K562 (cell line): ENCODE results near the gene ISYNA1. TPM values are rescaled to one million over a fixed set of nuclear protein-coding genes. Genes with fewer than 3 reads are reported as not detected.

Source experiments
- ARID1B ChIP-seq: fragments of 450-650 bp; IDR thresholded peaks from 2 replicates; pipeline ENCODE4 v1.6.1; 2016; ENCODE audit warnings: antibody characterized with exemption, mild to moderate bottlenecking, inconsistent platforms
- BCOR ChIP-seq: fragments of 450-650 bp; IDR thresholded peaks from 2 replicates; pipeline ENCODE4 v1.6.1; 2016
- CEBPG ChIP-seq, 3 experiments: fragments of 200-800 bp in 1 of 3; sonication (Bioruptor generic) in 1 of 3; sonication (generic) in 1 of 3; formaldehyde crosslinking in 1 of 3; IDR thresholded peaks in 2 of 3; conservative IDR thresholded peaks in 1 of 3; 2 replicates each; pipeline versions ENCODE4 v1.6.1 to v1.8.0; 2016 to 2022; ENCODE audit warnings: missing compliant biosample characterization in 2 of 3, missing genetic modification characterization in 2 of 3, mild to moderate bottlenecking in 1 of 3, missing genetic modification reagents in 1 of 3
- CHD7 ChIP-seq: fragments of 200-600 bp; sonication (generic); IDR thresholded peaks from one replicate; pipeline ENCODE4 v1.6.1; 2012; ENCODE audit warnings: mild to moderate bottlenecking, low read depth, low read length, inconsistent platforms
- ELF4 ChIP-seq: fragments of 450-650 bp; formaldehyde crosslinking; IDR thresholded peaks from 2 replicates; pipeline ENCODE4 v1.4.0; 2022; ENCODE audit warnings: missing genetic modification characterization
- FOXA3 ChIP-seq, 2 experiments: fragments of 450-650 bp in 1 of 2; sonication (generic) in 1 of 2; formaldehyde crosslinking; IDR thresholded peaks in 1 of 2; conservative IDR thresholded peaks in 1 of 2; 2 replicates each; pipeline versions ENCODE4 v1.4.0 to v1.8.0; 2020 to 2022; ENCODE audit warnings: mild to moderate bottlenecking in 2 of 2, missing genetic modification reagents in 1 of 2
- FOXP1 ChIP-seq: sonication (generic); formaldehyde crosslinking; IDR thresholded peaks from 2 replicates; pipeline ENCODE4 v1.8.0; 2022; ENCODE audit warnings: mild to moderate bottlenecking, missing genetic modification reagents
- FUS ChIP-seq: fragments of 200-400 bp; formaldehyde crosslinking; optimal IDR thresholded peaks from 2 replicates; pipeline ENCODE3; 2017; ENCODE audit warnings: low read depth, low read length
- GTF2F1 ChIP-seq: IDR thresholded peaks from 2 replicates; pipeline ENCODE4 v1.6.1; 2011; ENCODE audit warnings: low read depth, low read length, improper control_type of control experiment
- HDAC1 ChIP-seq, 2 experiments: fragments of 450-650 bp; IDR thresholded peaks; 2 replicates each; pipeline ENCODE4 v1.6.1; 2016 to 2017; ENCODE audit warnings: inconsistent platforms in 1 of 2, mild to moderate bottlenecking in 1 of 2, moderate library complexity in 1 of 2
- JUND ChIP-seq, 2 experiments: IDR thresholded peaks; 2 replicates in 1 of 2; 3 replicates in 1 of 2; pipeline ENCODE4 v1.6.1; 2011; ENCODE audit warnings: borderline replicate concordance in 2 of 2, low read depth in 2 of 2, low read length in 2 of 2, improper control_type of control experiment in 1 of 2, missing biosample characterization in 1 of 2, missing genetic modification characterization in 1 of 2, missing genetic modification reagents in 1 of 2
- KAT7 ChIP-seq: sonication (generic); formaldehyde crosslinking; IDR thresholded peaks from 2 replicates; pipeline ENCODE4 v1.8.0; 2022; ENCODE audit warnings: missing genetic modification reagents, mild to moderate bottlenecking, borderline replicate concordance
- KLF13 ChIP-seq: fragments of 450-650 bp; IDR thresholded peaks from 2 replicates; pipeline ENCODE4 v1.6.1; 2016; ENCODE audit warnings: missing genetic modification characterization, low read depth, mild to moderate bottlenecking, missing compliant biosample characterization, moderate library complexity, borderline replicate concordance
- PHB ChIP-seq: fragments of 250-450 bp; sonication (Bioruptor Pico); IDR thresholded peaks from 2 replicates; pipeline ENCODE4 v1.5.0; 2021
- TRIM28 ChIP-seq: fragments of 450-650 bp; IDR thresholded peaks from 2 replicates; pipeline ENCODE4 v1.6.1; 2017
- ZNF134 ChIP-seq: fragments of 250-450 bp; sonication (Bioruptor Pico); conservative IDR thresholded peaks from 2 replicates; pipeline ENCODE4 v1.4.0; 2020
- ZNF232 ChIP-seq: sonication (generic); formaldehyde crosslinking; IDR thresholded peaks from 2 replicates; pipeline ENCODE4 v1.8.0; 2022; ENCODE audit warnings: mild to moderate bottlenecking, missing genetic modification reagents
- polyA plus RNA-seq, 8 experiments: library from polyadenylated mRNA; depleted of rRNA in 4 of 8; stranded (reverse) in 5 of 8; unstranded in 3 of 8; fragments of >200 nt; fragmentation: Nextera tagmentation in 2 of 8; fragmentation: Illumina TruSeq in 1 of 8; extraction: Ambion mirVana in 2 of 8; extraction: Trizol in 1 of 8; gene quantifications; 2 replicates each; pipeline versions ENCODE4 v1.2.1 to v1.2.3, GENCODE V29; 2011 to 2014; ENCODE audit warnings: inconsistent platforms in 1 of 8, missing spikeins in 1 of 8
- total RNA-seq, 7 experiments: library from RNA; depleted of rRNA in 6 of 7; stranded (reverse); fragments of >200 nt in 6 of 7; fragmentation: Illumina TruSeq in 2 of 7; extraction: Trizol in 2 of 7; gene quantifications; 2 replicates each; pipeline versions ENCODE4 v1.2.1 to v1.2.3, GENCODE V29; 2011 to 2021; ENCODE audit warnings: low replicate concordance in 1 of 7

Gene ISYNA1
- total and polyA plus RNA-seq, 9 of the 15 experiments (the other 6 are each of a cell fraction or from before 2014, with no cell fraction given) = 21.8 to 460 (median 93.2) TPM

DNA sequence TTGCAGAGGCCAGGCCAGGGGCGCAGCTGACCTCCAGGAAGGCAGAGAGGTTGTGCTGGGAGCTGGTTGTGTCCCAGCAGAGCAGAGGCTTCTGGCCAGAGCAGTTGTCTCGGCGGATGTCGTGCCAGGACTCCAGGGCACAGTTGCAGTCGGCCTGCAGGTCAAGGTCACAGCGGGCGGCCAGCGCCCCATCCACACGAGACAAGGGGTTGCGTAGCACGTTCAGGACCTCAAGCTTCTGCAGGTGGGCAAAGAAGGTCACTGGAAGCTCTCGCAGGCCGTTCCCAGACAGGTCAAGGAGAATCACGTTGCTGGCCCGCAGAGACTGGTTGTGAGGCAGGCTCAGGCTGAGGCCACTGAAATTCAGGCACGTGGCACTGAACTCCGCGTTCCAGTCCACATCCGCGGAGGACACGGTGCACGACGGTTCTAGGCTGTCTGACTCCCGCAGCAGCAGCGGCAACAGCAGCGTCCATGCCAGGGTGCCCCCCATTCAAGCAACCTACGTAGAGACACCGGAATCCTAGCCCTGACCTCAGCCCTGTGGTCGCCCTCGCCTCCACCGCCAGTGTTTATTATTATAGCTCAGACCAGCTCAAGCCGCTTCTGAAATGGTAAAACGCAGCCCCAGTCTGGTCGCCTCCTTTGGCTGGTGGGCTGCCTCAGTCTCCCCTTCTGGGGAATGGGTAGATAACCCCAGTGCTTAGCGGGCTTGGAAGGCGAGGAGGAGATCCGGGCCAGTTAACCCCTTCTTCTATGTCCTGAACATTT lies 41.3 kb downstream of the ISYNA1 start (continued):
- TF ChIP-seq ARID1B = no peak
- no peak for TF ChIP-seq ZNF232
- no peak for TF ChIP-seq FUS
- TF ChIP-seq KAT7 (CRISPR knock-in tag) = no peak
- TF ChIP-seq HDAC1 (IDR thresholded peaks at IDR 0.05) = 0 out of 4 replicates have a peak, but pooled peaks of 1 of the 2 experiments have one; percentile 50
- TF ChIP-seq TRIM28 = no peak
- TF ChIP-seq FOXP1 (CRISPR knock-in tag) = no peak
- no peak for TF ChIP-seq GTF2F1
- TF ChIP-seq ZNF134 (CRISPR knock-in tag) = no peak
- no peak; a peak in 1 of 4 replicates for TF ChIP-seq FOXA3 (CRISPR knock-in tag; conservative IDR thresholded peaks at IDR 0.05 in 1 of 2, IDR thresholded peaks at IDR 0.05 in 1 of 2)
- TF ChIP-seq PHB (CRISPR knock-in tag) = no peak
- TF ChIP-seq CHD7 = no peak
- no peak for TF ChIP-seq JUND (IDR thresholded peaks at IDR 0.05; ENCODE audit: borderline replicate concordance, low read depth, low read length)
- no peak for TF ChIP-seq JUND (tag; IDR thresholded peaks at IDR 0.05; ENCODE audit: borderline replicate concordance, low read depth, low read length)
- peak; percentile 94 for TF ChIP-seq BCOR
- no peak for TF ChIP-seq ELF4 (CRISPR knock-in tag)
- no peak for TF ChIP-seq CEBPG (CRISPR knock-in tag; IDR thresholded peaks at IDR 0.05)
- no peak for TF ChIP-seq CEBPG (tag; conservative IDR thresholded peaks at IDR 0.05 in 1 of 2, IDR thresholded peaks at IDR 0.05 in 1 of 2)
- TF ChIP-seq KLF13 (tag) = no peak
